ENCODE results near the gene RBM20. TPM values are rescaled to one million over a fixed set of nuclear protein-coding genes. Genes with fewer than 3 reads are reported as not detected.

Gene RBM20
- total and polyA plus RNA-seq, 2 of the 13 experiments (the other 11 are each of a cell fraction or from before 2014, with no cell fraction given), result 0.02 to 0.22 TPM

DNA sequence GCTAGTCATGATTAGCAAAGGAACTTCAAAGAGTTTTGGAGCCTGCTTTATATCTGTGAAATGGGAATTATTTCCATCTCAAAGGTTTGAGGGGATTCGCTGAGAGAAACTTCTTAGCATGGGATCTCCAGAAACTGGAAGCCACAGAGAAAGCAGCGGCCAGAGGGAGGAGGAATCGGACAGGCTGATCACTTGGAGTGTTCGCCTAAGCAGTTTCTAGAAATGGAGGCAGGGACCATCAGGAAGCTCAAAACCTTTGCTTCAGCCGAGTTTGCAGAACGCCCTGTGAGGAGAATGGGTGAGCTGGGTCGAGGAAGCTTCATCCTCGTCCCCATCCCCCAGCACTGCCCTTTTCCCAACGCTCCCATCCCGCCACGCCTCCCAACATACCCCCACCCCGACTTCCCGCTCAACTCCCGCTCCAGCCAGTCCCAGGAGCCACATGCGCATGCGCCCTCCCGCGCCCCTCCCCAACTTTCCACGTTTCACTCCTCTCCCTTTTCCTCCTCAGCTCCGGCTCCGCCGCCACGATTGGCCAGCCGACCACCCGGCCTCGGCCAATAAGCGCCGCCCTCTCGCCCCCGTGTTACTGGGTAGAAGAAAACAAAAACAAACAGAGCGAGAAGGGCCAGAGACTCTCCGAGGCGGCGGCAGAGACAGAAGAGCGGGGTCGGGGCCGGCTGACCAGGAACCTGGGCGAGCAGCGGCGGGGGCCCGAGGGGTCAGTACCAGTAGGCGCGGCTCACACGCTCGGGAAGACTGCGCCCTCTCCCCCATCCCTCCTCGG lies 227.4 kb downstream of the RBM20 start, which contains the start of gene PDCD4 (continued):
- TF ChIP-seq ZBTB39 (CRISPR knock-in tag; IDR thresholded peaks at IDR 0.05) (no peak), ZMYM2 (CRISPR knock-in tag; IDR thresholded peaks at IDR 0.05) (no peak), KLF6 (CRISPR knock-in tag; IDR thresholded peaks at IDR 0.05) (no peak; the same call in 1 of the 2 replicates), HMGXB3 (CRISPR knock-in tag; IDR thresholded peaks at IDR 0.05; ENCODE audit: borderline replicate concordance) (peak; percentile 63; the same call in 1 of the 2 replicates), ZNF282 (IDR thresholded peaks at IDR 0.05; ENCODE audit: partially characterized antibody) (peak; percentile 53), XRCC5 (optimal IDR thresholded peaks at IDR 0.05; ENCODE audit: low read length) (no peak), TMF1 (CRISPR knock-in tag; IDR thresholded peaks at IDR 0.05; ENCODE audit: low read depth) (no peak), ZNF614 (CRISPR knock-in tag; IDR thresholded peaks at IDR 0.05; ENCODE audit: borderline replicate concordance) (no peak), ZKSCAN1 (IDR thresholded peaks at IDR 0.05; ENCODE audit: low read length) (no peak)
- TF ChIP-seq, protein P1, sequence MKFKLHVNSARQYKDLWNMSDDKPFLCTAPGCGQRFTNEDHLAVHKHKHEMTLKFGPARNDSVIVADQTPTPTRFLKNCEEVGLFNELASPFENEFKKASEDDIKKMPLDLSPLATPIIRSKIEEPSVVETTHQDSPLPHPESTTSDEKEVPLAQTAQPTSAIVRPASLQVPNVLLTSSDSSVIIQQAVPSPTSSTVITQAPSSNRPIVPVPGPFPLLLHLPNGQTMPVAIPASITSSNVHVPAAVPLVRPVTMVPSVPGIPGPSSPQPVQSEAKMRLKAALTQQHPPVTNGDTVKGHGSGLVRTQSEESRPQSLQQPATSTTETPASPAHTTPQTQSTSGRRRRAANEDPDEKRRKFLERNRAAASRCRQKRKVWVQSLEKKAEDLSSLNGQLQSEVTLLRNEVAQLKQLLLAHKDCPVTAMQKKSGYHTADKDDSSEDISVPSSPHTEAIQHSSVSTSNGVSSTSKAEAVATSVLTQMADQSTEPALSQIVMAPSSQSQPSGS (CRISPR knock-in tag; IDR thresholded peaks at IDR 0.05), result no peak
- TF ChIP-seq, protein P2, sequence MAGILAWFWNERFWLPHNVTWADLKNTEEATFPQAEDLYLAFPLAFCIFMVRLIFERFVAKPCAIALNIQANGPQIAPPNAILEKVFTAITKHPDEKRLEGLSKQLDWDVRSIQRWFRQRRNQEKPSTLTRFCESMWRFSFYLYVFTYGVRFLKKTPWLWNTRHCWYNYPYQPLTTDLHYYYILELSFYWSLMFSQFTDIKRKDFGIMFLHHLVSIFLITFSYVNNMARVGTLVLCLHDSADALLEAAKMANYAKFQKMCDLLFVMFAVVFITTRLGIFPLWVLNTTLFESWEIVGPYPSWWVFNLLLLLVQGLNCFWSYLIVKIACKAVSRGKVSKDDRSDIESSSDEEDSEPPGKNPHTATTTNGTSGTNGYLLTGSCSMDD (CRISPR knock-in tag; IDR thresholded peaks at IDR 0.05), result no peak
- TF ChIP-seq, protein P3, sequence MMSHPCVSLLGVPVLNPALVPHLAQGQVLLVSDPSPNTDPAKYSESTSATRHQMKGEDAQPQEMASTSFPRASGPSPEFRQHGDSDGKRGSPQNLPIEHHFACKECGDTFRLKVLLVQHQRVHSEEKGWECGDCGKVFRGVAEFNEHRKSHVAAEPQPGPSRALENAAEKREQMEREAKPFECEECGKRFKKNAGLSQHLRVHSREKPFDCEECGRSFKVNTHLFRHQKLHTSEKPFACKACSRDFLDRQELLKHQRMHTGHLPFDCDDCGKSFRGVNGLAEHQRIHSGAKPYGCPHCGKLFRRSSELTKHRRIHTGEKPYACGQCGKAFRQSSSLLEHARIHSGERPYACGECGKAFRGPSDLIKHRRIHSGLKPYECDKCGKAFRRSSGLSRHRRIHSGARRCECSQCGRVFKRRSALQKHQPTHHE (CRISPR knock-in tag; IDR thresholded peaks at IDR 0.05; ENCODE audit: borderline replicate concordance), result peak; percentile 34; the same call in 1 of the 2 replicates
- TF ChIP-seq, protein P4, sequence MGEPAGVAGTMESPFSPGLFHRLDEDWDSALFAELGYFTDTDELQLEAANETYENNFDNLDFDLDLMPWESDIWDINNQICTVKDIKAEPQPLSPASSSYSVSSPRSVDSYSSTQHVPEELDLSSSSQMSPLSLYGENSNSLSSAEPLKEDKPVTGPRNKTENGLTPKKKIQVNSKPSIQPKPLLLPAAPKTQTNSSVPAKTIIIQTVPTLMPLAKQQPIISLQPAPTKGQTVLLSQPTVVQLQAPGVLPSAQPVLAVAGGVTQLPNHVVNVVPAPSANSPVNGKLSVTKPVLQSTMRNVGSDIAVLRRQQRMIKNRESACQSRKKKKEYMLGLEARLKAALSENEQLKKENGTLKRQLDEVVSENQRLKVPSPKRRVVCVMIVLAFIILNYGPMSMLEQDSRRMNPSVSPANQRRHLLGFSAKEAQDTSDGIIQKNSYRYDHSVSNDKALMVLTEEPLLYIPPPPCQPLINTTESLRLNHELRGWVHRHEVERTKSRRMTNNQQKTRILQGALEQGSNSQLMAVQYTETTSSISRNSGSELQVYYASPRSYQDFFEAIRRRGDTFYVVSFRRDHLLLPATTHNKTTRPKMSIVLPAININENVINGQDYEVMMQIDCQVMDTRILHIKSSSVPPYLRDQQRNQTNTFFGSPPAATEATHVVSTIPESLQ (CRISPR knock-in tag; conservative IDR thresholded peaks at IDR 0.05), result no peak
- TF ChIP-seq, protein P5, sequence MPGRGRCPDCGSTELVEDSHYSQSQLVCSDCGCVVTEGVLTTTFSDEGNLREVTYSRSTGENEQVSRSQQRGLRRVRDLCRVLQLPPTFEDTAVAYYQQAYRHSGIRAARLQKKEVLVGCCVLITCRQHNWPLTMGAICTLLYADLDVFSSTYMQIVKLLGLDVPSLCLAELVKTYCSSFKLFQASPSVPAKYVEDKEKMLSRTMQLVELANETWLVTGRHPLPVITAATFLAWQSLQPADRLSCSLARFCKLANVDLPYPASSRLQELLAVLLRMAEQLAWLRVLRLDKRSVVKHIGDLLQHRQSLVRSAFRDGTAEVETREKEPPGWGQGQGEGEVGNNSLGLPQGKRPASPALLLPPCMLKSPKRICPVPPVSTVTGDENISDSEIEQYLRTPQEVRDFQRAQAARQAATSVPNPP (CRISPR knock-in tag; IDR thresholded peaks at IDR 0.05), result no peak
